ENCODE results near the gene PTPN5. TPM values are rescaled to one million over a fixed set of nuclear protein-coding genes. Genes with fewer than 3 reads are reported as not detected.

Gene PTPN5
- polyA plus RNA-seq, 3 donors: not detected

DNA sequence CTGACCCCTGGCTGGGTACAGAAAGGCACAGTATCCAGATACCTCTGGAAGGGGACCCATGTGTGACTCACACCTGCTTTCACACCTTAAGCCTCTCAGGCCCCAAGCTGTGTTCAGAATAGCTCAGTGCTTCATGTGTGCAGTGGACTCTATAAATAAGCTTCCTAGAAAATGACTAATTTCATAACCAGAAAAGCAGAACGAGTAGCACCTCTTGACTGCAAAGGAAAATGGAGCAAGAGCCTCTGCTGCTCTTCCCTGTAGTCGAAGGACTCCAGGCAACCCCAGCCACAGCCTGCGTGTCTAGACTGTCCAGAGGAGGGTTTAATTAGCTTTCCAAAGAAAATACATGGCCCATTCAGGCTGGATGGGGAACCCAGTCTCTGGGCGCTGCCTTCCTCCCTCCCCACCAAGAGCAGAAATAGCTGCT lies 23.1 kb downstream of the PTPN5 start:
- TF ChIP-seq, protein P1, sequence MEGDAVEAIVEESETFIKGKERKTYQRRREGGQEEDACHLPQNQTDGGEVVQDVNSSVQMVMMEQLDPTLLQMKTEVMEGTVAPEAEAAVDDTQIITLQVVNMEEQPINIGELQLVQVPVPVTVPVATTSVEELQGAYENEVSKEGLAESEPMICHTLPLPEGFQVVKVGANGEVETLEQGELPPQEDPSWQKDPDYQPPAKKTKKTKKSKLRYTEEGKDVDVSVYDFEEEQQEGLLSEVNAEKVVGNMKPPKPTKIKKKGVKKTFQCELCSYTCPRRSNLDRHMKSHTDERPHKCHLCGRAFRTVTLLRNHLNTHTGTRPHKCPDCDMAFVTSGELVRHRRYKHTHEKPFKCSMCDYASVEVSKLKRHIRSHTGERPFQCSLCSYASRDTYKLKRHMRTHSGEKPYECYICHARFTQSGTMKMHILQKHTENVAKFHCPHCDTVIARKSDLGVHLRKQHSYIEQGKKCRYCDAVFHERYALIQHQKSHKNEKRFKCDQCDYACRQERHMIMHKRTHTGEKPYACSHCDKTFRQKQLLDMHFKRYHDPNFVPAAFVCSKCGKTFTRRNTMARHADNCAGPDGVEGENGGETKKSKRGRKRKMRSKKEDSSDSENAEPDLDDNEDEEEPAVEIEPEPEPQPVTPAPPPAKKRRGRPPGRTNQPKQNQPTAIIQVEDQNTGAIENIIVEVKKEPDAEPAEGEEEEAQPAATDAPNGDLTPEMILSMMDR (IDR thresholded peaks at IDR 0.05): no peak
- 34% methylated on average over 3 of the region's 4 CpGs for WGBS (ENCODE audit: insufficient coverage)
- Histone ChIP-seq H3K4me1 (ENCODE audit: control insufficient read depth in 1 of 2, insufficient read depth in 2 of 2, low read length in 2 of 2) (peaks cover 6 to 10% of the 10 kb centered on the region in 2 donors), H3K4me3 (replicated peaks in 1 of 3; ENCODE audit: low read depth in 2 of 3, low read length in 3 of 3) (no peak overlapping the region), H3K4me2 (replicated peaks; ENCODE audit: extremely low read depth, low read length, poor library complexity, severe bottlenecking) (no peak overlapping the region), H3K36me3 (replicated peaks in 1 of 2; ENCODE audit: control insufficient read depth in 1 of 2, insufficient read depth in 2 of 2, low read length in 2 of 2) (no peaks in the 10 kb centered on the region), H4K20me1 (ENCODE audit: insufficient read depth, low read length) (no peaks in the 10 kb centered on the region), H2AFZ (ENCODE audit: insufficient read depth, low read depth, low read length, poor library complexity, severe bottlenecking) (no peak overlapping the region), H3K27ac (ENCODE audit: low read depth in 1 of 2, low read length in 2 of 2) (no peak overlapping the region), H3K27me3 (ENCODE audit: control insufficient read depth in 2 of 2, insufficient read depth in 2 of 2, low read length in 2 of 2) (no peaks in the 10 kb centered on the region), H3K9ac (ENCODE audit: insufficient read depth, low read length, poor library complexity, severe bottlenecking) (no peak overlapping the region), H3K79me2 (ENCODE audit: insufficient read depth, low read length) (no peaks in the 10 kb centered on the region), H3K9me3 (replicated peaks in 1 of 2; ENCODE audit: control insufficient read depth in 1 of 2, insufficient read depth in 1 of 2, low read length in 2 of 2) (no peaks in the 10 kb centered on the region)
- H3K4me1 Mint-ChIP-seq: peaks cover 16% of the 10 kb centered on the region
- H3K4me3 Mint-ChIP-seq: no peak overlapping the region
- peaks cover 0 to 2% (median 0%) of the 10 kb centered on the region in 7 donors for H3K9me3 Mint-ChIP-seq
- intact Hi-C loops (cut with micrococcal nuclease): no loop called here
- H3K27ac Mint-ChIP-seq: no peak overlapping the region
- peaks cover 2 to 6% (median 4%) of the 10 kb centered on the region in 3 donors for H3K27me3 Mint-ChIP-seq (ENCODE audit: low read depth in 3 of 3)
- DNase-seq: peak in 1 of 3 donors; percentile 13
- H3K36me3 Mint-ChIP-seq: no peaks in the 10 kb centered on the region

DNA sequence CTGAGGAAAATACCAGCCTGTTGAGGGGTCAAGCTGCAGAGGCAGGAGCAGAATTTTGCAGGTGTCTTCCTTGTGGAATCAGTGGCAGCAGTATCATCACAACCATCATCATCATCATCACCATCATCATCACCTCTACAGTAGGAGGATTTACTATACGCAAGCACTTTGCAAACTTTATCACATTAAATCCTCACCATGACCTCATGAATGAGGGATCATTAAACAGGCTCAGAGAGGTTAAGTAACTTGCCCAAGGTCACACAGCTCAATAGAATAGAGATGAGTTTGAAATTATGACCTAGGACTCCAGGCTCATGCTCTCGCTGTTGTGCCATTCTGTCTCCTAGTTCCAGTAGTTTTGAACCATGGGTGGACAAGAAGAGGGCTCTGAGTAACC lies 25.6 kb downstream of the PTPN5 start:
- Histone ChIP-seq H3K4me1 (ENCODE audit: control insufficient read depth in 1 of 2, insufficient read depth in 2 of 2, low read length in 2 of 2) (peaks cover 6 to 10% of the 10 kb centered on the region in 2 donors), H3K79me2 (ENCODE audit: insufficient read depth, low read length) (no peaks in the 10 kb centered on the region), H3K36me3 (replicated peaks in 1 of 2; ENCODE audit: control insufficient read depth in 1 of 2, insufficient read depth in 2 of 2, low read length in 2 of 2) (no peaks in the 10 kb centered on the region), H3K27me3 (ENCODE audit: control insufficient read depth in 2 of 2, insufficient read depth in 2 of 2, low read length in 2 of 2) (no peaks in the 10 kb centered on the region), H2AFZ (ENCODE audit: insufficient read depth, low read depth, low read length, poor library complexity, severe bottlenecking) (no peak overlapping the region), H4K20me1 (ENCODE audit: insufficient read depth, low read length) (no peaks in the 10 kb centered on the region), H3K9ac (ENCODE audit: insufficient read depth, low read length, poor library complexity, severe bottlenecking) (no peak overlapping the region), H3K27ac (ENCODE audit: low read depth in 1 of 2, low read length in 2 of 2) (no peak overlapping the region), H3K4me3 (replicated peaks in 1 of 3; ENCODE audit: low read depth in 2 of 3, low read length in 3 of 3) (no peak overlapping the region), H3K9me3 (replicated peaks in 1 of 2; ENCODE audit: control insufficient read depth in 1 of 2, insufficient read depth in 1 of 2, low read length in 2 of 2) (no peaks in the 10 kb centered on the region), H3K4me2 (replicated peaks; ENCODE audit: extremely low read depth, low read length, poor library complexity, severe bottlenecking) (no peak overlapping the region)
- H3K27ac Mint-ChIP-seq: no peak overlapping the region
- H3K4me1 Mint-ChIP-seq: peaks cover 16% of the 10 kb centered on the region
- 83% methylated on average over 1 of the region's 2 CpGs for WGBS (ENCODE audit: insufficient coverage)
- TF ChIP-seq, protein P1 (IDR thresholded peaks at IDR 0.05): no peak
- DNase-seq: no peak
- intact Hi-C loops (cut with micrococcal nuclease): no loop called here
- H3K9me3 Mint-ChIP-seq: no peaks in the 10 kb centered on the region
- no peak overlapping the region for H3K4me3 Mint-ChIP-seq
- H3K36me3 Mint-ChIP-seq: no peaks in the 10 kb centered on the region
- H3K27me3 Mint-ChIP-seq (ENCODE audit: low read depth in 3 of 3): peaks cover 2 to 4% (median 3%) of the 10 kb centered on the region in 3 donors
